ENCODE data around the gene RUNX3. TPM values are rescaled to one million over a fixed set of nuclear protein-coding genes. Genes with fewer than 3 reads are reported as not detected.

The RUNX3 gene
- total and polyA plus RNA-seq, 2 of the 8 experiments (the other 6 are each of a cell fraction or from before 2014, with no cell fraction given) = 0.62 to 0.82 TPM

- no peak for TF ChIP-seq CHD7 (IDR thresholded peaks at IDR 0.05; ENCODE audit: insufficient replicate concordance, low read length)
Observed at GRCh38 chr1:24965571-24965930, 35.5 kb upstream of the RUNX3 start (continued).

Measured in H1 (cell line).